Measurements from ENCODE around the gene LBH.

GRCh38 chr2:30221531-30221930 lies 9.8 kb upstream of the LBH start:
- TF ChIP-seq CTCF (IDR thresholded peaks at IDR 0.05) (no peak), POLR2AphosphoS5 (IDR thresholded peaks at IDR 0.05) (no peak), POLR2A (IDR thresholded peaks at IDR 0.05) (no peak)

Measured in sigmoid colon (tissue), 4 donors.